ENCODE measurements around the gene GNA15.

The GNA15 gene

GRCh38 chr19:3186891-3187661 is 51.2 kb downstream of the GNA15 start:
- H3K36me3 ChIP-seq (replicated peaks; ENCODE audit: low read depth, low read length): peaks cover 17% of the 10 kb centered on the region
- peak overlapping the region; percentile 99 for H3K4me2 ChIP-seq (ENCODE audit: low read length)

GRCh38 chr19:3187662-3188511 is 52.1 kb downstream of the GNA15 start:
- Histone ChIP-seq H3K36me3 (replicated peaks; ENCODE audit: low read depth, low read length) (peaks cover 20% of the 10 kb centered on the region), H3K27me3 (ENCODE audit: low read depth, low read length) (no peaks in the 10 kb centered on the region), H3K27ac (ENCODE audit: low read length) (no peak overlapping the region), H3K79me2 (ENCODE audit: low read length) (peaks cover 71% of the 10 kb centered on the region), H4K20me1 (ENCODE audit: insufficient read depth, low read length) (peaks cover 61% of the 10 kb centered on the region), H3K9ac (ENCODE audit: low read length) (peak overlapping the region; percentile 88; the same call in 1 of the 2 replicates), H2AFZ (ENCODE audit: low read depth, low read length) (no peak overlapping the region), H3K9me3 (ENCODE audit: insufficient read depth, low read length) (no peaks in the 10 kb centered on the region), H3K4me3 (ENCODE audit: low read length) (no peak overlapping the region), H3K4me2 (ENCODE audit: low read length) (no peak overlapping the region; the same call in 1 of the 2 replicates), H3K4me1 (ENCODE audit: low read length) (peaks cover 16% of the 10 kb centered on the region)
- TF ChIP-seq, protein P1, sequence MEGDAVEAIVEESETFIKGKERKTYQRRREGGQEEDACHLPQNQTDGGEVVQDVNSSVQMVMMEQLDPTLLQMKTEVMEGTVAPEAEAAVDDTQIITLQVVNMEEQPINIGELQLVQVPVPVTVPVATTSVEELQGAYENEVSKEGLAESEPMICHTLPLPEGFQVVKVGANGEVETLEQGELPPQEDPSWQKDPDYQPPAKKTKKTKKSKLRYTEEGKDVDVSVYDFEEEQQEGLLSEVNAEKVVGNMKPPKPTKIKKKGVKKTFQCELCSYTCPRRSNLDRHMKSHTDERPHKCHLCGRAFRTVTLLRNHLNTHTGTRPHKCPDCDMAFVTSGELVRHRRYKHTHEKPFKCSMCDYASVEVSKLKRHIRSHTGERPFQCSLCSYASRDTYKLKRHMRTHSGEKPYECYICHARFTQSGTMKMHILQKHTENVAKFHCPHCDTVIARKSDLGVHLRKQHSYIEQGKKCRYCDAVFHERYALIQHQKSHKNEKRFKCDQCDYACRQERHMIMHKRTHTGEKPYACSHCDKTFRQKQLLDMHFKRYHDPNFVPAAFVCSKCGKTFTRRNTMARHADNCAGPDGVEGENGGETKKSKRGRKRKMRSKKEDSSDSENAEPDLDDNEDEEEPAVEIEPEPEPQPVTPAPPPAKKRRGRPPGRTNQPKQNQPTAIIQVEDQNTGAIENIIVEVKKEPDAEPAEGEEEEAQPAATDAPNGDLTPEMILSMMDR (IDR thresholded peaks at IDR 0.05; ENCODE audit: low read depth, low read length): no peak
- TF ChIP-seq EZH2phosphoT487 (IDR thresholded peaks at IDR 0.05; ENCODE audit: low read depth): no peak

More at GRCh38 chr19:3186891-3187661, 51.2 kb downstream of the GNA15 start:
- Histone ChIP-seq H3K27me3 (ENCODE audit: low read depth, low read length) (no peaks in the 10 kb centered on the region), H4K20me1 (ENCODE audit: insufficient read depth, low read length) (peaks cover 56% of the 10 kb centered on the region), H3K9me3 (ENCODE audit: insufficient read depth, low read length) (no peaks in the 10 kb centered on the region), H3K79me2 (ENCODE audit: low read length) (peaks cover 64% of the 10 kb centered on the region), H2AFZ (ENCODE audit: low read depth, low read length) (no peak overlapping the region), H3K4me3 (ENCODE audit: low read length) (peak overlapping the region; percentile 96), H3K4me1 (ENCODE audit: low read length) (peaks cover 16% of the 10 kb centered on the region), H3K9ac (ENCODE audit: low read length) (peak overlapping the region; percentile 88), H3K27ac (ENCODE audit: low read length) (no peak overlapping the region)
- TF ChIP-seq EZH2phosphoT487 (IDR thresholded peaks at IDR 0.05; ENCODE audit: low read depth): no peak
- TF ChIP-seq, protein P1 (IDR thresholded peaks at IDR 0.05; ENCODE audit: low read depth, low read length): no peak

- peaks cover 28% of the 10 kb centered on the region for H3K36me3 ChIP-seq (replicated peaks; ENCODE audit: low read depth, low read length)
- H3K27ac ChIP-seq (ENCODE audit: low read length): no peak overlapping the region
- no peak overlapping the region for H3K9ac ChIP-seq (ENCODE audit: low read length)
- peaks cover 80% of the 10 kb centered on the region for H3K79me2 ChIP-seq (ENCODE audit: low read length)
- H3K4me2 ChIP-seq (ENCODE audit: low read length): no peak overlapping the region
- H3K9me3 ChIP-seq (ENCODE audit: insufficient read depth, low read length): no peaks in the 10 kb centered on the region
- no peak overlapping the region for H2AFZ ChIP-seq (ENCODE audit: low read depth, low read length)
- TF ChIP-seq, protein P1 (IDR thresholded peaks at IDR 0.05; ENCODE audit: low read depth, low read length): no peak
- no peak for TF ChIP-seq EZH2phosphoT487 (IDR thresholded peaks at IDR 0.05; ENCODE audit: low read depth)
- H3K27me3 ChIP-seq (ENCODE audit: low read depth, low read length): no peaks in the 10 kb centered on the region
- H3K4me1 ChIP-seq (ENCODE audit: low read length): peaks cover 16% of the 10 kb centered on the region
- no peak overlapping the region for H3K4me3 ChIP-seq (ENCODE audit: low read length)
- H4K20me1 ChIP-seq (ENCODE audit: insufficient read depth, low read length): peaks cover 61% of the 10 kb centered on the region
Observed at GRCh38 chr19:3188627-3189596, 53.1 kb downstream of the GNA15 start.

Measured in OCI-LY3 (cell line).